HS-5 (cell line): Measurements from ENCODE around the gene MXRA7.
"Not testable (repeated sequence)": the region's sequence is repeated elsewhere in the genome, so short reads cannot be mapped to it uniquely, and the experiment has no call there.

Experiments
- DNase-seq: peaks from one replicate; pipeline ENCODE4 v3.0.0-alpha.2; 2012; ENCODE audit warnings: low read depth

The MXRA7 gene

DNA sequence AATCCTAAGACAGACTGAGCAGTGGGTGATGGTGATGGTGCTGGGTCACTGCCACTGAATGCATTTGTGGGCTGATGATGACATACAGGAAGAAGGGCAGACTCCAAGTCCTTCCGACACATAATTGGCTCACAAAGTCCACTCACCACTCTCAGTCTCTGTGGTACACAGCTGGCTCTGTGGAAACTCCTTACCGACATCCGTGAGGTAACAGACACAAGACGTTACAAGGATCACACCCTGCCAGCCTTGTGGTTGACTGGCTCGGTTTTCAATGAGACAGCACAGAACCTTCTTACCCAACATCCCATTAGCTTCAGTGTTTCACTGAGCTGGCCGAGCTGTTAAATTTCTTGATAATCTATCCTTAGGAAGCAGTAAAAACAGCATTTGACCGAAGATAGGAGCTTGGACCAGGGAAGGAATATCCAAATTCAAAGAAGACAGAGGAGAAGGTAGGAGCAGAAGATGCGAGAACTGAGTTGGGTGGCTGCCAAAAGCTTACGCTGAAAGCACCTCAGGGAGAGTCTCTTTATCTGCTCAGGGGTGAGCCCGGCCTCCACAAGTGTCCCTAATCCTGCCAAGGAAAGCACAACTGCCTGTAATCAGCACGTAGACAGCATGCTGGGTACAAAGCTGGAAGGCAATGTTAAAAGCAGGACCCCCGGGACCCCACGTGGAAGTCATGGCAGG, 5.5 kb upstream of the MXRA7 start:
- DNase-seq, result peak; percentile 98

DNA sequence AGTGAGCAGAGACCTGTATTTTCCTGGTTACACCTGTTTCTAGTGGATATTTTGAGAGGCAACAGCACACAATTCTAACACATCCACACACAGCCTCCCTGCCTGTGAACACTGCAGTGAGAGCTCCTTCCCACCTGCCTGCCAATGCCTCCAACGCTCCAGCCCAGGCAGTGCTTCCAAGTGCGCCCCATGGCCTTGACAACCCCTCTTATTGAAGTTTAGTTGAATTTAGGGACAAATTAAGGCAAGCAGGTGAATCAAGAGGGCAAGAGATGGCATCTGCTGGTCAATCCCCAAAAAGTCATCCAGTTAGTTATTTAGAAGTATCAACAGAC, 4.7 kb upstream of the MXRA7 start:
- no peak for DNase-seq

DNA sequence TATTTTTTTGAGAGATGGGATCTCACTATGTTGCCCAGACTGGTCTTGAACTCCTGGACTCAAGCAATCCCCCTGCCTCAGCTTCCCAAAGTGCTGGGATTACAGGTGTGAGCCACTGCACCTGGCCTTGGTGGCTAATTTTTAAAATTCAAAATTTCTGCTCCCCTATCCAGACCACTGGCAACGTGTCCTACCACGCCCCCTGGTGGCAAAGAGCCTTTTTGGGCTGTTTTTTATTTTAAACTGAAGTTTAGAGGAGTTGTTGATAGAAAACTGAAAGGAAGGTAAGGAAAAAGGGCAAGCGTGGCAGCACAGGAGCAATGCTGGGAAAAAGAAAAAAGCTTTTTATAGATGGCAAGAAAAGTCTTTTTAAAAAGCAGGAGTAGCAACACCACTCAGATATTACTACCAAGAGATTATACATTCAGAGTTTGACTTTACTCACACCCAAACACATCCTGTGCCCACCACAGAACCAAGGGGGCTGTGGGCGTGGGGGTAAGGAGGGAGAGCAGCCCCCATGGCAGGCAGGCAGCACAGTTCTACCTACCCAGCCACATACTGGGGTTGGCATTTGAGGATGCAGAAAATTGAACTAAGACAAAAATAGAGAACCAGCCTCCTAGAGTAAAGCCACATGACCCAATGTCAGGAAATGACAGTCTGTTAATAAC, 4.2 kb upstream of the MXRA7 start:
- no peak for DNase-seq

DNA sequence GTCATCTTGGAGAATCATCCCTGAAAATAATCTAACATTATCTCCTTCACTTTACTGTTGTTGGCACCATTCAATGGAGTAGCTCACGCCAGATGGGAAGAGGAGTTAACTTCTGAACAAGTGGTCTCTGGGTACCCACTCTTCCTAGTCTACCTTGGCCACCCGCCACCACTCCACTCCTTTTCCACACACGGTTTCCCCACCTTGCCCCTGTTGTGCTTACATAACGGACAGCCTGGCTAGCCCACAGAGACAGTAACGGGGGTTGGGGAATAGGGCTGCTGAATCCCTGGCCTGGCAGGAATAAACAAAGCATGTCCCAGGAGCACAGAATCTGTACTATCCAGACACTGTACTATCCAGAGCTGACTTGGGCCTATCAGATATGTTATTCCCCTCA, 3.6 kb upstream of the MXRA7 start:
- no peak for DNase-seq

DNA sequence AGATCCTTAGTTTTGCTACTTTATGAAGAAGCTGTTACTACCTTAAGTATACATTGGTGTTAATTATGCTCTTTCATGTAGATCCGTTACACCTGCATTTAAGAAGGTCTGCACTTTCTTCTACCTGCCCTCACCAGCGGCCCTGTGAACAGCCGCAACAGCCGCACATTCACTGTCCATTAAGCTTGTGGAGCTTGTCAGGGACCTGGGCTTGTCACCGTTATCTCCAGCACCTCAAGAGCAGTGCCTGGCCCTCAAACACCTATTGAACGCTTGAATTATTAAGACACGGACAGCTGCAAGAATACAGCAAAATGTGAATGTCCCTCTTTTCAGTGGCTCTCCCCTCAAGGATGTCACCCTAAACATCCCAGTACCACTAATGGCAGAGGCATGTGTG, 3.0 kb upstream of the MXRA7 start:
- DNase-seq, result no peak

DNA sequence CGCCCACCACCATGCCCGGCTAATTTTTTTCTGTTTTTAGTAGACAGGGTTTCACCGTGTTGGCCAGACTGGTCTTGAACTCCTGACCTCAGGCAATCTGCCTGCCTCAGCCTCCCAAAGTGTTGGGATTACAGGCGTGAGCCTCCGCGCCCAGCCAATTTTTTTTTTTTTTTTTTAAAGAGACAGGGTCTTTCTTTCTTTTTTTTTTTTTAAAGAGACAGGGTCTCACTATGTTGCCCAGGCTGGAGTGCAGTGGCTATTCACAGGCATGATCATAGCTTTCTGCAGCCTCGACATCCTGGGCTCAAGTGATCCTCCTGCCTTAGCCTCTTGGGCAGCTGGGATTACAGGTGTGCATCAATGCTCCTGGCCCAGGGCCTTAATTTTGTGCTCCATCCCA, 1.6 kb upstream of the MXRA7 start:
- DNase-seq, result not testable (repeated sequence)

DNA sequence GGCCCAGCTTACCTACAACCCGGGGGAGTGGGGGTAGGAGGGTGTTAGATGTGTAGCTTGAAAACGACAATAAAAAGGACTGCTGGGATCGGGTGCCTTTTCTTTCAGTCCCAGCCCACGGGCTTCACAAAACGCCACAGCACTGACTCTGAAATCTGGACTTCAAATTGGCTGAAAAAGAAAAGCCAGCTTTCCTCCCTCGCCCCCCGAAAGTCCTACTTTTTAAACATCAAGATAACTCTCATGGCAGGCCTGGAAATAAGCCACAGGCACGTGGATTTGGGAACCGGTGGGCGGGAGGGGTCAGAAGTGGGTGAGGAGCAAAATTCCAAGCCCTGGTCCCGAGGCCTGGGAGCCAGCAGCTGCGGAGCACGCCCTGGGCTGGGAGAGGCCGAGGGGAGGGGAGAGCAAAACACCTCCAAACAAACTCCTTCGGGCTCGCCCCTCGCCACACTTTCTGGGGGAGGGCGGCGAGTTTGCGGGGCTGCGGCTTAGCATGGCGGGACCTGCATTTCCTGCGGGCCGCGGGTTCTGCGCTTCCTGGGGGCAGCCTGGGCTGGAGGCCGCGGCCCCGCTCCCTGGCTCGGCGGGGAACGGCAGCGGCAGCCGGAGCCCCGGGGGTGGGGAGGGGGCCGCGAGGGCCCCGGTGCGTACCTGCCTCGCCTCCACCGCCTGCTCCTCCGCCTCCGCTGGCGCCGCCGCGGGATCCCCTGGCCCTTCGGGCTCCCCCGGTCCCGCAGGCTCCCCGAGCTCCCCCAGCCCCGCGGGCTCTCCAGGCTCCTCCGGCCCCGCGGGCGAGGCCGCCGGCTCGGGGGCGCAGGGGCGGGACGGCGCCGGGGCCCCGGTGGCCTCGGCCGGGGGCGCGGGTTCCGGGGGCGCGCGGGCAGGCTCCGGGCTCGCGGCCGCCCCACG, 558 bp downstream of the MXRA7 start:
- not testable (repeated sequence) for DNase-seq

DNA sequence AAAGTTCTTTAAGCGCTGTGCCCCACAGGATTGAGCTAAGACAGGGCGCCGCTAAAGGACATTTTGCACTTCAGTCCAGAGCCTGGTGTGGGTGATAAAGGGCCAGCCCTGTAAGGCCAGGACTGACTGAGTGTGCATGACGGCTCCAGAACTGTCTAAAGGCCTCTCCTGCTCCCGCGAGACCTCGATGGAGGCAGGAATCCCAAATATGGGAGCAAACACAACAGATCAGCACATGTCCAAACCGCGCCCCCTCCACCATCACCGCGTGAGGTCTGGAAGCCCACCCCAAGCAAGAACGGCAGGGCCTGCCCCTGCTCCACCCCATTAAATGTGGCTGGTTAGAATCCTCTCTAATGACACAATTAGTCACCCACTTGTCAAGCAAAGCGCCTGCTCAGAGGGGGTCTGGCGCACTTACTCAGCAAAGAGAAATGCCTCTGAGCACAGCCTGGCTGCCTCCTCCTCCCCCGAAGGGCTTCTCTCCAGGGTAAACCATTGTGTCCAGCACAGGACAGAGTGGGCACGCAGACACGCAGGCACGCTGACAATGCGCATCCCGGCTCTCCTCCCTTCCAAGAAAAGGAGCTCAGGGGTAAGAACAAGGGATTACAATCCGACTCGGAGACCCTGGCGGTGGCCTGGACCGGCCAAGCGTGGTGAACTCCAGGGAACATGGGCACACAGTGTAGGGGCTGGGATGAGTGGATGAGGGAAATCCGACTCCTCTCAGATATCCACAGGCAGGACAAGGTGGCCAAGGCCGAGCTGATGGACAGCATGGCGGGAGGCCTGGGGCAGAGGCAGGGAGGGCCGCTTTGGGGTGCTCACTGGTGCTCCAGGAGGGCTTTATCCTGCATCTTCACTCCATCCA, 1.5 kb downstream of the MXRA7 start:
- DNase-seq, result peak; percentile 85

DNA sequence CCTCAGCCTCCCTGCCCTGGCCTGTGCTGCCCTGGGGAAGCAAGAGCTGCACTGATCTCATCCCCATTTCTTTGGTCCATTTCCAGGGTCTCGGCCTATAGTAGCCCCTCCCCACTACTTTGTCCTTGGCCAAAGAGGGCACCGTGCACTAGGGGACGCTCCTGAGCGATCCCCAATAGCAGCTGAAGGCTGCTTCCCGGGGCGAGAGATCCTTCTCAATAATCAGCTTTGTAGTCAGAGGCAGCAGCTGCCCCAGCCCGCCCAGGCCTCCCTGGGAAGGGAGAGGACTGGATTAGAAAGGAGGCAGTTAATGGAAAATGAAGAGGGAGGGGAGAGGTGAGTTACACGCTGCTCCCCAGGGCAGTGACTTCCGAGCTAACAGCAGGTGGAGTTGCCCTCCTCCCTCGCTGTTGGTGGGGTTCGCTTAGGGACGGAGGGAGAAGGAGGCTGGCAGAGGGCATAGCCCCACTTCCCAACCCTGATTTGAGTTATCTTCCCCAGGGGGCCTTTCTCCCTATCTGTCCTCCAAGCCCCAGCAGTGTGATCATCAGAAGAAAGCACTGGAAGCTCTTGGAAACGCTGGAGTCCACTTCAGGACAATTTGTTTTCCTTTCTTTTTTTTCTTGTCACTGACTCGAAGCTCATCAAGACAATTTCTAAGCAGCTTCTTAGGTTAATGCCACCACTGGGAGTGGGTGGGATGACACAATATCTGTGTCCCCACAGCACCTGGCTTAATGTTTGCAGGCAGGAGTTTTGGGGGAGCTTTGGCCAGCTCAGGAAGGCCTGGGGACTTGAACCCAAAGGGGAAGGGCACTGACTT, 2.6 kb downstream of the MXRA7 start:
- no peak for DNase-seq

DNA sequence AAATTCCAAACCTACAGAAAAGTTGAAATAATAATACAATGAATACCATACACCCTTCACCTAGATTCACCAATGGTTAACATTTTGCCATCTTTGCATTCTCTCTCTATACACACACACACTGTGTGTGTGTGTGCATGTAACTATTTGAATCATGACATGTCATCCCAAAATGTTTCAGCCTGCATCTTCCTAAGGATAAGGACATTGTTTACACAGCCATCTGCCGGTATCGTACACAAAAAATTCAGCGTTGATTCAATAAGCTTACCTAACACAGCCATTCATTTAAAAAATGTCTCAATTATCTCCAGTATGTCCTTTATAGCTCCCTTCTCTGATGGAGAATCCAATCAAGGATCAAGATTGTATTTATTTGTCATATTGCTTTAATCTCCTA, 3.9 kb downstream of the MXRA7 start:
- no peak for DNase-seq

DNA sequence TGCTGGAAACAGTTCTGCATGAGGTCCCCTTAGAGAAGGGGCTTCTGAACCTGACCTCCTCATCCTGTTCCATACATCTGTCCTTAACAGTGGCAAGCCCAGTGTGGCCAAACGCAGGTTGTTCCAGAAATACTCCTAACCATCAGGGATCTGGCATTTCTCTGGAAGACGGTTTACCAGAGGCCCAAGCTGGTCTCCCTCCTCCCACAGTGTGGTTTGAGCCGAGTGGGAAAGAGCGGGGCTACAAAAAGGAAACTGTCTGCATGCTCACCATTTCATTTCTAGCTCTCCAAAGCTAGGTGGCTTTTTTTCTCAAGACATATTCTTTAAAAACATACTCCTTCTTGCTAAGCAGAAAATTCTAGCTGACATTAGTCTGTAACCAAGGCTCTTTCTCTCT, 6.0 kb downstream of the MXRA7 start:
- no peak for DNase-seq

DNA sequence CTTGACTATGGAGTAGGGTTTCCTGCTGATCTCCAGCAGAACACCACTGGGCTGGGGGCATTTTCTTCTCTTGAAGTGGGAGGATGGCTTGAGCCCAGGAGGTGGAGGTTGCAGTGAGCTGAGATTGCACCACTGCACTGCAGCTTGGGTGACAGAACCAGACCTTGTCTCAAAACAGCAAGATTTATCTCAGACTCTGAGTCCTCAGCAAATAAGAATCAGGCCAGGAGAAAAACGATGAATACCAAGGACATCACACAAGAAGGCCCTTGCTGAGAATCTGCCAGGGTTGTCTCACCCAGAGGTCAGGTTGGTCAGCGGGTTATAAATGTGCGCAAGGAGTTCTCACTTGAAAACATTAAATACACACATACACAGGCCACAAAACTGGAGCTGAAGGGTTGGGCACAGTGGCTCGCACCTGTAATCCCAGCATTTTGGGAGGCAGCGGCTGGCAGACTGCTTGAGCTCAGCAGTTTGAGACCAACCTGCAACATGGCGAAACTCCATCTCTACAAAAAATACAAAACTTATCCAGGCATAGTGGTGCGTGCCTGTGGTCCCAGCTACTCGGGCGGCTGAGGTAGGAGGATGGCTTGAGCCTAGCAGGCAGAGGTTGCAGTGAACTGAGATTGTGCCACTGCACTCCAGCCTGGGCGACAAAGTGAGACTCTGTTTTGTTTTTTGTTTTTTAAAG, 7.7 kb downstream of the MXRA7 start:
- no peak for DNase-seq

DNA sequence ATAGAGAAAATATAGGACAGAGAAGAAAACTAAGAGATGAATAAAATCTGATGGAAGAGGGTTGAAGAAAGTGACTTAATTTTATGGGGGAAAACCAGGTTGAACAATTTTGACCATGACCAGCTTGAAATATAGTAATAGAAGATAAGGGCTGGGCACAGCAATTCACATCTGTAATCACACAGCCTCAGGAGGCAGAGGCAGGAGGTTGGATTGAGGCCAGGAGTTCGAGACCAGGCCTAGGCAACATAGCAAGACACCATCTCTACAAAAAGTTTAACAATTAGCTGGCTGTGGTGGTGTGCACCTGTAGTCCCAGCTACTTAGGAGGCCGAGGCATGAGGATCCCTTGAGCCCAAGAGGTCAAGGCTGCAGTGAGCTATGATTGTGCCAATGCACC, 8.7 kb downstream of the MXRA7 start:
- no peak for DNase-seq

DNA sequence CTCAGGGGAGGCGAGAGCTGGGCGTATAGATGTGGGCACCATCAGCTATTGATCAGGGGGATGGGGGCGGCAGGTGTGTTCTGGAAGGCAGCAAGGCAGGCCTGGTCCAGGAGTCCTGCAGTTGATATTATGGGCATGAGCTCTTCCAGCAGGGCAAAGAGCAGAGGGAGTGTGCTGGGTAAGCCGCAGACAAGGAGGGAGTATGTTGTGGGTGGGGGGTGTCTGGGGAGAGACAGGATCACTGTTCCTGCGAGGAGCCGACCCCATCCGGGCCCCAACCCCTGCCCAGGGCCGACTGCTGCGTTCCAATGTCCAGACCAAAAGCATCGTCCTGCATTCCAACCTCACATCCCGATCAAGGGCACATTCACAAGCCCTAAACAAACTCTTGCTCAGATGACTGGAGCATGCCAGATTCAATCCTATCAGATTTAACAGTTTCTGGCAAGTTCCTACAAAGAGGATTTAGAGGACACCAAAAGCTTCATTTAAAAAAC, 9.2 kb downstream of the MXRA7 start:
- DNase-seq, result no peak

DNA sequence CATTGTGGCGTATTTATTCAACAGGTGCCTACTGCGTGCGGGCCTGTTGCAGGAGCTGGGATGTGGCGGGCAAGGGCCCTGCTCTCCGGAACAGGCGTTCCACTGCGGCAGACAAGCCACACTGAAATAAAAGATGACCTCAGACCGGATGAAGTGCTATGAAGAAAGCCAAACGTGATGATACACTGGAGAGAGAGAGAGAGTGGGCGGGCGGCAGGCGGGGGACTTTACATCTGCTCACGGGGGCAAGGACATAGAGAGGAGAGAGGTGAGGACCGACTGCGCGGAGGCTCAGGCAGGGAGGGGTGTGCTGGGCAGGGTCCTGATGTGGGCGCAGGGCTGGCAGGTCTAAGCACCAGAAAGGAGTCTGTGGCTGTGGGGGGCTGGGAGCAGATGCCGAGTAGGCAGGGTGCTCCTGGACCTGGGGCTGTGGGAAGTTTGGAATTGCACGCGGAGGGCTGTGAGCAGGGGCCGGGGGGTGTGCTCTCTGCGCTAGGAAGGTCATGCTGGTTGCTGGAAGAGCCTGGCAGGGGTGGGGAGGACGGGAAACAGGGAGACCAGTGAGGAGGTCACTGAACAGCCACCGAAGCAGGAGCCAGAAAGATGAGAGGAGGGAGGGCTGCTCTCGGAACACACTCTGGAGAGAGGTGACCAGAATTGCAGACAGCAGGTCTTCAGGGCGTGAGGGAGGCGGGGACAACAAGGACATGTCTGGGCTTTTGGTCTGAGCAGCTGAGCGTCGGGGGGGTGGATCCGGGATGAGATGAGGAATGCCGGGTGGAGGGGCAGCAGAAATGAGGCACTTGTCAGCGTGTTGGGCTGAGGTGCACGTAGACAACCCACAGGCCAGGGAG, 9.9 kb downstream of the MXRA7 start:
- no peak for DNase-seq

DNA sequence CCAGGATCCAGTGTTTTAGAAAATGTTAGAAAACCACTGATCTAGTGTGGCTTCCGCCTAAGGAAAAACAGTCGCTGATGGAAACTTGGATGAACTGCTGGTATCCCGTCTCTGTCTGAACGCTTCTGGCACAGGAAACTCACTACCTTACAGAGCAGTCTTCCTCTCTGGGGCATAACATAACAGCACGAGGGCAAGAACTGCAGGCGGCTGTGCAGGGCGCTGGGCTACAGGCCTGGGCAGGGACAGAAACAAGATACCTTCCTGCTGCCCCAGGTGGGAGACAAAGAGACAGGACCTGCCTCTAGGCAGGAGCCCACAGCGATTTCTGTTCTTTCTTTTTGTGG, 10.5 kb downstream of the MXRA7 start:
- no peak for DNase-seq

DNA sequence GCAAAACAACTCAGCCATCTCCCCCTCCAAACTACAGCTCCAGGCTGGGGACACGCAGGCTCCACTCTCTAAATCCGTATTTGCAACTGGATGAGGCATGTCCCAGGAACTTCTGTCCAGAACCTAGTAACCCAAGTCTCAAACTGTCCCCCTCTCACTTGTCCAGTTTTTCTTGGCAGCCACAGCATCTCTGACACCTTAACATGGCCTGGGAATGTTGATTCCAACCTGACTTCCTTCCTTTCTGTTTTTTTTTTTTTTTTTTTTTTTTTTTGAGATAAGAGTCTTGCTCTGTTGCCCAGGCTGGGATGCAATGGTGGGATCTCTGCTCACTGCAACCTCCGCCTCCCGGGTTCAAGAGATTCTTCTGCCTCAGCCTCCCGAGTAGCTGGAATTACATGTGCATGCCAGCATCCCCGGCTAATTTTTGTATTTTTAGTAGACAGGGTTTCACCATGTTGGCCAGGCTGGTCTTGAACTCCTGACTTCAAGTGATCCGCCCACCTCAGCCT, 12.2 kb downstream of the MXRA7 start:
- not testable (repeated sequence) for DNase-seq

DNA sequence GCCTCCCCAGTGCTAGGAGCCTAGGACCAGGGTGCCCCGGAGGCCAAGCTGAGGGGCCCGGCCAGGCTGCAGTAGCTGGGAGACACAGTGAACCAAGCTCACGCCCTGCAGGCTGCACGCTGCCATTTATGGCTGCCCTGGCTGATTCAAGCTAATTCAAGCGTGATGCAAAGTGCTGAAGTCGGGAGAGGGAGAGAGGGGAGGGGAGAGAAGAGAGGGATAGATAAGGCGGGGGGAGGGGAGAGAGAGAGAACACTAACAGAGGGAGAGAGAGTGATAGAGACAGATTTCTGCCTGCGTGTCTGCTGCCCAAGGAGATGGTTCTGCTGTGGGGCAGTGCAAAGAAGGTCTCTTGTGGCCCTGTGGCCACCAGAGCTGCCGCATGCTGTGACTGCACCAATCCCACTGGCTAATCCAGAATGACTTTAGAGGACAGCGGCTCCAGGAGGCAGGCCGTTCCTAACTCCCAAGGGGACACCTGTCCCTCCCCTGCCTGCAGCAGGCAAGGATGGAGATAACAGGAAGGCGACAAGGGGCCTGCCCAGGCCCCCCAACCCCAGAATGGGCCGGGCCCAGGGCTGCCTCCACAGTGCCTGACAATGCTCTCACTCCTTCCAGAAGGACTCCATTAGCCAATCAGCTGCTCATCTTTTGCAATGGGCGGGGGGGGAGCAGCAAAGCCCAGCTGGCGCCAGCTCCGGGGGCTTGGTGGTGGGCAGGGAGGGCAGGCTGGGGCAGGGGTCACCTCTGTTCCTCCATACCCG, 12.9 kb downstream of the MXRA7 start:
- DNase-seq, result no peak
